Activated CD8-positive, alpha-beta memory T cell treated with anti-CD3 and anti-CD28 coated beads, Interleukin-2, amount 50 U/mL, for 4 hours (primary cell): ENCODE data around the gene ALOX12B.
"Not testable (repeated sequence)": the region's sequence is repeated elsewhere in the genome, so short reads cannot be mapped to it uniquely, and the experiment has no call there.

ENCODE experiments used
- DNase-seq: peaks from one replicate; pipeline ENCODE4 v3.0.0-alpha.2; 2020

ALOX12B gene

GRCh38 chr17:8063761-8064534, 23.6 kb downstream of the ALOX12B start:
- DNase-seq: no peak

GRCh38 chr17:8062807-8063483, 24.6 kb downstream of the ALOX12B start:
- no peak for DNase-seq

GRCh38 chr17:8062435-8062806, 25.1 kb downstream of the ALOX12B start:
- DNase-seq: no peak

GRCh38 chr17:8061851-8062250, 25.7 kb downstream of the ALOX12B start:
- not testable (repeated sequence) for DNase-seq

- DNase-seq: peak; percentile 54
Observed at GRCh38 chr17:8060274-8060673, 27.2 kb downstream of the ALOX12B start.

- no peak for DNase-seq
Observed at GRCh38 chr17:8059131-8059530, 28.4 kb downstream of the ALOX12B start.

GRCh38 chr17:8057691-8058114, 29.8 kb downstream of the ALOX12B start:
- DNase-seq: no peak

- DNase-seq: no peak
Observed at GRCh38 chr17:8056976-8057625, 30.4 kb downstream of the ALOX12B start.

- no peak for DNase-seq
Observed at GRCh38 chr17:8056232-8056975, 31.1 kb downstream of the ALOX12B start.

- no peak for DNase-seq
Observed at GRCh38 chr17:8055851-8056231, 31.7 kb downstream of the ALOX12B start.

- no peak for DNase-seq
Observed at GRCh38 chr17:8053600-8053999, 33.9 kb downstream of the ALOX12B start.

GRCh38 chr17:8052256-8053252, 35.0 kb downstream of the ALOX12B start:
- no peak for DNase-seq

- DNase-seq: no peak
Observed at GRCh38 chr17:8051831-8052230, 35.7 kb downstream of the ALOX12B start.

GRCh38 chr17:8048736-8049135, 38.8 kb downstream of the ALOX12B start:
- DNase-seq: no peak

- DNase-seq: no peak
Observed at GRCh38 chr17:8048236-8048635, 39.3 kb downstream of the ALOX12B start.

- DNase-seq: no peak
Observed at GRCh38 chr17:8047769-8048110, 39.8 kb downstream of the ALOX12B start.

- no peak for DNase-seq
Observed at GRCh38 chr17:8046929-8047768, 40.4 kb downstream of the ALOX12B start.

GRCh38 chr17:8046306-8046928, 41.1 kb downstream of the ALOX12B start:
- no peak for DNase-seq

- DNase-seq: no peak
Observed at GRCh38 chr17:8044819-8045810, 42.4 kb downstream of the ALOX12B start.
